ENCODE data around the gene ATP2C2. TPM values are rescaled to one million over a fixed set of nuclear protein-coding genes. Genes with fewer than 3 reads are reported as not detected.

Gene ATP2C2
- total and polyA plus RNA-seq, 2 of the 8 experiments (the other 6 are each of a cell fraction or from before 2014, with no cell fraction given): 1.2 to 2.8 TPM

GRCh38 chr16:84332975-84333684, 35.2 kb upstream of the ATP2C2 start:
- no peak overlapping the region for H2BK12ac ChIP-seq (ENCODE audit: low read depth, low read length)
- H3K27ac ChIP-seq (ENCODE audit: low read depth, low read length): no peak overlapping the region
- no peaks in the 10 kb centered on the region for H3K79me2 ChIP-seq (ENCODE audit: control insufficient read depth in 1 of 2, insufficient read depth in 2 of 2, low read length in 2 of 2)
- H2BK20ac ChIP-seq (ENCODE audit: low read length): no peak overlapping the region
- no peaks in the 10 kb centered on the region for H3K79me1 ChIP-seq (ENCODE audit: low read depth, low read length)
- no peak for DNase-seq (ENCODE audit: low read depth in 1 of 2, low spot score in 2 of 2)
- TF ChIP-seq KDM5A (IDR thresholded peaks at IDR 0.05; ENCODE audit: low read length): no peak
- TF ChIP-seq CBX5 (IDR thresholded peaks at IDR 0.05; ENCODE audit: low read depth, low read length): no peak
- TF ChIP-seq RAD21 (IDR thresholded peaks at IDR 0.05 in 1 of 2, conservative IDR thresholded peaks at IDR 0.05 in 1 of 2; ENCODE audit: low read depth in 2 of 2, low read length in 2 of 2): peak in 1 of 2 experiments; percentile 6; a peak in 1 of 4 replicates
- peak; percentile 6 to 19 (median 8); a peak in 2 of 4 replicates for TF ChIP-seq CTCF (IDR thresholded peaks at IDR 0.05; ENCODE audit: control extremely low read depth in 1 of 3, insufficient read depth in 1 of 3, low read depth in 1 of 3, low read length in 3 of 3)
- H2BK15ac ChIP-seq (ENCODE audit: low read length): no peak overlapping the region
- H3K23me2 ChIP-seq (ENCODE audit: low read depth, low read length): no peaks in the 10 kb centered on the region
- H4K91ac ChIP-seq (replicated peaks; ENCODE audit: insufficient read length, low read length): no peak overlapping the region
- ChIA-PET POLR2A (ENCODE audit: partially characterized antibody) (no interaction called here), CTCF (ENCODE audit: partially characterized antibody) (no interaction called here)
- no peak overlapping the region for H3K56ac ChIP-seq (replicated peaks; ENCODE audit: insufficient read length, low read depth, low read length)
- H2BK120ac ChIP-seq (replicated peaks; ENCODE audit: low read depth, low read length): no peak overlapping the region
- H3K9me3 ChIP-seq (ENCODE audit: insufficient read depth in 2 of 2, low read depth in 1 of 2, low read length in 1 of 2): no peaks in the 10 kb centered on the region
- H2AK5ac ChIP-seq (ENCODE audit: low read depth, low read length): no peak overlapping the region
- no peak overlapping the region for H3K4me3 ChIP-seq (ENCODE audit: extremely low read depth in 1 of 4, insufficient read depth in 2 of 4, low read depth in 3 of 4, low read length in 4 of 4)
- H4K20me1 ChIP-seq (replicated peaks in 1 of 2; ENCODE audit: control insufficient read depth in 1 of 2, insufficient read depth in 2 of 2, low read length in 2 of 2): no peaks in the 10 kb centered on the region
- H3K27me3 ChIP-seq (replicated peaks in 1 of 4; ENCODE audit: control insufficient read depth in 3 of 4, extremely low read depth in 1 of 4, insufficient read depth in 3 of 4, low read length in 3 of 4): no peaks in the 10 kb centered on the region
- no peak for FAIRE-seq
- no peak overlapping the region for H3K23ac ChIP-seq (ENCODE audit: insufficient read length)
- no peak overlapping the region for H3K14ac ChIP-seq (ENCODE audit: insufficient read length)
- 71% methylated on average over 10 of the region's 10 CpGs; no CpG with 5 or more reads in 1 of the 2 experiments for WGBS, 2 experiments (ENCODE audit: extremely low coverage in 1 of 2, insufficient coverage in 1 of 2, insufficient read length in 1 of 2, insufficient replicate concordance in 2 of 2, low coverage in 1 of 2, low lambda C conversion rate in 2 of 2, missing lambda C conversion rate in 1 of 2)
- no peak overlapping the region for H3K9ac ChIP-seq (replicated peaks in 1 of 4; ENCODE audit: extremely low read depth in 1 of 4, low read depth in 3 of 4, low read length in 3 of 4)
- no peak overlapping the region for H3K18ac ChIP-seq (ENCODE audit: extremely low read depth, low read length)
- no peaks in the 10 kb centered on the region for H3K36me3 ChIP-seq (ENCODE audit: control insufficient read depth in 2 of 4, insufficient read depth in 4 of 4, low read length in 3 of 4)
- H3K4me1 ChIP-seq (replicated peaks in 1 of 4; ENCODE audit: control insufficient read depth in 3 of 4, insufficient read depth in 4 of 4, low read length in 3 of 4): no peaks in the 10 kb centered on the region
- no peak overlapping the region for H3K4me2 ChIP-seq (ENCODE audit: insufficient read depth in 1 of 2, low read depth in 2 of 2, low read length in 2 of 2)
- H2BK5ac ChIP-seq (ENCODE audit: low read depth, low read length): no peak overlapping the region
- no peak overlapping the region for H4K5ac ChIP-seq (ENCODE audit: insufficient read length, low read depth, low read length)
- 0 out of 2 replicates have a peak overlapping the region, but pooled peaks have one; percentile 39 for H2AFZ ChIP-seq (ENCODE audit: low read length)
- H3K4ac ChIP-seq (replicated peaks; ENCODE audit: insufficient read length, low read depth, low read length): no peak overlapping the region
- no peak overlapping the region for H4K8ac ChIP-seq (ENCODE audit: extremely low read depth, insufficient read depth, low read length)

Data from H1 (cell line).